Thyroid gland (tissue), 4 donors: Measurements from ENCODE around the gene WBP4.

Experiments used
- POLR2A ChIP-seq, 2 donors: fragments of 450-650 bp; IDR thresholded peaks; one replicate each; pipeline ENCODE4 v1.6.1; 2017; ENCODE audit warnings: antibody characterized with exemption in 2 of 2, mild to moderate bottlenecking in 2 of 2, moderate library complexity in 1 of 2
- TF ChIP-seq, protein P1 (sequence below), 6 experiments: fragments of 200-600 bp in 3 of 6; fragments of 450-650 bp in 3 of 6; sonication (generic) in 3 of 6; IDR thresholded peaks; one replicate each; pipeline ENCODE4 v1.5.1; 2016 to 2019; ENCODE audit warnings: antibody characterized with exemption in 6 of 6, mild to moderate bottlenecking in 2 of 6, inconsistent platforms in 1 of 6, moderate library complexity in 1 of 6

DNA sequence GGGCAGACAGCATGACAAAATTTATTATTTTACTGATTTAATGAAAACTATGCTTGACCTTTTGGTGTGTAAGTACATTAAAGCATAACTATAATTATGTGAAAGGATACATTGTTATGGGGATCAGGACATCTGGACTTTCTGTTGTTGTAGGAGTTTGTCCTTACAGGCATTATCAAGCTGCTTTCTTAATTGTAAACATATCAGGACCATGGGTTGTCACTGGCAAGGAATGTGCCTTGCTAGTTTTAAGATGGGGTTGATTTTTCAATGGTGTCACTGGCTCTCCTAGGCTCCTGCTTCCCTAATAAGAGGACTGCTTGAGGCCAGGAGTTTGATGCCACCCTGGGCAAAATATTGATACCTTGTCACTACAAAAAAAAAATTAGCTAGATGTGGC is 38.7 kb downstream of the WBP4 start:
- no peak for TF ChIP-seq POLR2A (IDR thresholded peaks at IDR 0.05)
- TF ChIP-seq, protein P1, sequence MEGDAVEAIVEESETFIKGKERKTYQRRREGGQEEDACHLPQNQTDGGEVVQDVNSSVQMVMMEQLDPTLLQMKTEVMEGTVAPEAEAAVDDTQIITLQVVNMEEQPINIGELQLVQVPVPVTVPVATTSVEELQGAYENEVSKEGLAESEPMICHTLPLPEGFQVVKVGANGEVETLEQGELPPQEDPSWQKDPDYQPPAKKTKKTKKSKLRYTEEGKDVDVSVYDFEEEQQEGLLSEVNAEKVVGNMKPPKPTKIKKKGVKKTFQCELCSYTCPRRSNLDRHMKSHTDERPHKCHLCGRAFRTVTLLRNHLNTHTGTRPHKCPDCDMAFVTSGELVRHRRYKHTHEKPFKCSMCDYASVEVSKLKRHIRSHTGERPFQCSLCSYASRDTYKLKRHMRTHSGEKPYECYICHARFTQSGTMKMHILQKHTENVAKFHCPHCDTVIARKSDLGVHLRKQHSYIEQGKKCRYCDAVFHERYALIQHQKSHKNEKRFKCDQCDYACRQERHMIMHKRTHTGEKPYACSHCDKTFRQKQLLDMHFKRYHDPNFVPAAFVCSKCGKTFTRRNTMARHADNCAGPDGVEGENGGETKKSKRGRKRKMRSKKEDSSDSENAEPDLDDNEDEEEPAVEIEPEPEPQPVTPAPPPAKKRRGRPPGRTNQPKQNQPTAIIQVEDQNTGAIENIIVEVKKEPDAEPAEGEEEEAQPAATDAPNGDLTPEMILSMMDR (IDR thresholded peaks at IDR 0.05): no peak
